PC-9 (cell line): Measurements from ENCODE around the gene ESX1. TPM values are rescaled to one million over a fixed set of nuclear protein-coding genes. Genes with fewer than 3 reads are reported as not detected.

Experiments
- Bru-seq: library from RNA; stranded (reverse); fragments of 400-500 nt; gene quantifications from one replicate; lab custom pipeline; 2021; lab: Mats Ljungman, UMichigan
- BruChase-seq, 2 experiments: library from RNA; stranded (reverse); fragments of 400-500 nt; gene quantifications; one replicate each; lab custom pipeline; 2021; lab: Mats Ljungman, UMichigan
- BruUV-seq: library from RNA; stranded (reverse); fragments of 400-500 nt; replicated peaks from 2 replicates; lab custom pipeline; 2021; lab: Mats Ljungman, UMichigan
- CTCF ChIA-PET: fragments of 300-600 bp; sonication (Branson Sonifier 250); formaldehyde crosslinking; loops from one replicate; lab custom pipeline; 2022; ENCODE audit warnings: antibody characterized with exemption; lab: Charles Lee
- POLR2A ChIA-PET: fragments of 300-600 bp; sonication (Branson Sonifier 250); formaldehyde crosslinking; loops from one replicate; lab custom pipeline; 2022; ENCODE audit warnings: antibody characterized with exemption; ENCODE audit not compliant: unreplicated experiment; lab: Charles Lee
- DNase-seq, 2 experiments: peaks; one replicate each; pipeline versions ENCODE4 v3.0.0 to v3.0.0-alpha.2; 2015 to 2022; ENCODE audit warnings: mixed read lengths in 1 of 2
- H2AFZ ChIP-seq: fragments of 200-600 bp; sonication (generic); 2 replicates; pipeline ENCODE4 v1.8.1; 2017; ENCODE audit warnings: antibody characterized with exemption
- H3F3A ChIP-seq: fragments of 200-600 bp; sonication (generic); 2 replicates; pipeline ENCODE4 v1.8.1; 2017; ENCODE audit warnings: antibody characterized with exemption, mild to moderate bottlenecking, low read depth; ENCODE audit not compliant: insufficient read depth
- H3K27ac ChIP-seq: fragments of 200-600 bp; sonication (generic); 2 replicates; pipeline ENCODE4 v1.6.1; 2016; ENCODE audit warnings: mixed run types
- H3K27me3 ChIP-seq: fragments of 200-600 bp; sonication (generic); 2 replicates; pipeline ENCODE4 v1.6.1; 2016; ENCODE audit warnings: low read depth, mixed run types; ENCODE audit not compliant: insufficient read depth
- H3K36me3 ChIP-seq: fragments of 200-600 bp; sonication (generic); 2 replicates; pipeline ENCODE4 v1.6.1; 2016; ENCODE audit warnings: low read depth, mixed run types
- H3K4me1 ChIP-seq: fragments of 200-600 bp; sonication (generic); replicated peaks from 2 replicates; pipeline ENCODE4 v1.6.1; 2016; ENCODE audit warnings: mixed run types; ENCODE audit not compliant: insufficient read depth
- H3K4me2 ChIP-seq: fragments of 200-600 bp; sonication (generic); 2 replicates; pipeline ENCODE4 v1.6.1; 2017; ENCODE audit warnings: mixed run types
- H3K4me3 ChIP-seq: fragments of 200-600 bp; sonication (generic); 2 replicates; pipeline ENCODE4 v1.6.1; 2016; ENCODE audit warnings: mixed run types
- H3K79me2 ChIP-seq: fragments of 200-600 bp; sonication (generic); 2 replicates; pipeline ENCODE4 v1.6.1; 2017; ENCODE audit warnings: low read depth, mixed run types
- H3K9me2 ChIP-seq: fragments of 200-600 bp; sonication (generic); 2 replicates; pipeline ENCODE4 v1.8.1; 2017; ENCODE audit warnings: mild to moderate bottlenecking; ENCODE audit not compliant: insufficient read depth
- H3K9me3 ChIP-seq: fragments of 200-600 bp; sonication (generic); 2 replicates; pipeline ENCODE4 v1.8.1; 2016; ENCODE audit warnings: low read depth; ENCODE audit not compliant: insufficient read depth
- H4K20me1 ChIP-seq: fragments of 200-600 bp; sonication (generic); 2 replicates; pipeline ENCODE4 v1.8.1; 2017; ENCODE audit not compliant: insufficient read depth
- EZH2 ChIP-seq: fragments of 200-600 bp; sonication (generic); IDR thresholded peaks from 2 replicates; pipeline ENCODE4 v1.8.0; 2017; ENCODE audit warnings: antibody characterized with exemption, low read depth
- intact Hi-C: fragments of 100-400 bp; cut with micrococcal nuclease; formaldehyde crosslinking; loops from one replicate; pipeline ENCODE4 v1.10.0; 2022; ENCODE audit not compliant: unreplicated experiment
- long read RNA-seq: library from polyadenylated mRNA; stranded (forward); transcript quantifications from one replicate; pipeline ENCODE4 v2.0.0, GENCODE V29; 2022
- total RNA-seq: library from RNA; stranded (reverse); gene quantifications from 2 replicates; pipeline ENCODE4 v1.2.3, GENCODE V29; 2021
- TF ChIP-seq, protein P1 (sequence below): fragments of 200-600 bp; sonication (generic); conservative IDR thresholded peaks from 2 replicates; pipeline ENCODE4 v1.6.1; 2017; ENCODE audit warnings: mixed run types, antibody characterized with exemption, mild to moderate bottlenecking, moderate library complexity

ESX1 gene
- 1.6 and 1.9 TPM in 2 replicates for total RNA-seq
- percentile 29 among the genes with signal in this experiment for Bru-seq, nascent RNA
- percentile 24 among the genes with signal in this experiment for BruChase-seq, experiment 1, labeled RNA remaining after a 2-hour chase
- percentile 33 among the genes with signal in this experiment for BruChase-seq, experiment 2, labeled RNA remaining after a 6-hour chase
- long read RNA-seq, partial matches to known transcripts, result 12 of 16 reads
- long read RNA-seq, other reads (novel, unspliced or antisense), result 4 of 16 reads

DNA sequence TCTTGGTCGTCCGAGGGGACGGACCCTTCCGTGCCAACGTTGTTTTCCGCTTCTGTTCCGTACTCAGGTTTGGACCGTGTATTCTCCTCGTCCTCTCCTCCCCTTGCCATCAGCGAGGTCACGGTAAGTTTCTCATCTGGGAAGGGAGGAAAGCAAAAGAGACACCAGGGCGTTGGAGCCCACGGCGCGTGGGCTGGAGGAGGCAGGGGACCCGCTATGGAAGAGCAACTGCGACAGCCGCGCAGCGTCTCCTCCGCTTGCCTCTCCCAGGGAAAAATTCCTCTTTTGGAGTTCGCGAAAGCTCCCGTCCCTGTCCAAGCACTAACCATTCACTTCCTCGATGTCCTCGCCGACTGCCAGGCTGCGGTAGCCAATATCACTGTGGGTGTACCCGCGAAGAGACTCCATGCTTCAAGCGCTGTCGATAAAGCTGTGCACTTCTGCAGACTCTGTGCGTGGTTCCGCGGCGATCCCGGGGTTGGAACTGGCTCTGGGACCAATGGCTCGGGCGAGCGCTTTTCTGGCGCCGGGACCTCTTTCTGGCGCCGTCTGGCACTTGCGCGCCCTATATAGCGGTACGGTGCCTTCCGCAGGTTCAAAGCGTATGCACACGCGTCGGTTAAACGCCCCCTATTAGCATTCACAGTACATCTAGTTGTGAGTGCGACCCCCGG, at the start of gene ESX1:
TSS of gene ESX1 (minus strand) at position 492 of the 674 bp plus-strand sequence. CDS start at position 408, 84 bp downstream.
- Histone ChIP-seq H3K36me3 (no peaks in the 10 kb centered on the region), H3K27me3 (no peaks in the 10 kb centered on the region)
- CTCF ChIA-PET, result no interaction called here

DNA sequence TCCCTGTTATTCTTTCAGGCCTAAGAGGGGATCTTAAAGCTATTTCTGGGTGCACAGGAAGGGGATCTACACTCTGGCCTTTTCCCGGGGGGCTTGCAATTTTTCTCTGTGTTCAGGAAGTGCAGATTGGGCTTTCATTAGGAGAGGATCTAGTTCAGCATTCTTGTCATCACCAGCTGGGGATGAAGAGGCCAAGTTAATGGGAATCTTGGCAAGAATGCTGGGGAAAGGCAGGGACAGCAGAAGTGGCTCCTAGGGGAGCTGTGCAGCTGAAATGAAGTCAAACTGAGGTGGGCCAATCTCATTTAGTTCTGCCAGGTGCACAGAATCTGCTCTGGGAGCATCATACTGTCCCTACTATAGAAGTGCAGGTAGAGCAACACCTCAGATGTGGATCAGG, 40.9 kb upstream of the ESX1 start:
- Histone ChIP-seq H3F3A (no peaks in the 10 kb centered on the region), H3K79me2 (no peaks in the 10 kb centered on the region), H2AFZ (no peak overlapping the region), H3K9me2 (no peaks in the 10 kb centered on the region), H3K4me3 (no peak overlapping the region), H3K9me3 (no peaks in the 10 kb centered on the region), H3K4me2 (no peak overlapping the region), H3K4me1 (no peaks in the 10 kb centered on the region), H3K27ac (no peak overlapping the region), H3K27me3 (no peaks in the 10 kb centered on the region), H3K36me3 (no peaks in the 10 kb centered on the region), H4K20me1 (no peaks in the 10 kb centered on the region)
- CTCF ChIA-PET, result interaction anchor here (0.6 to 0.7 kb wide), 2 partner anchors 9 to 17 kb away, joined by 3 read pairs; no protein-coding TSS in a partner anchor
- POLR2A ChIA-PET, result no interaction called here
- intact Hi-C loops, result no loop called here
- BruUV-seq, result no TSS peak
- DNase-seq, result no peak
- TF ChIP-seq, protein P1, sequence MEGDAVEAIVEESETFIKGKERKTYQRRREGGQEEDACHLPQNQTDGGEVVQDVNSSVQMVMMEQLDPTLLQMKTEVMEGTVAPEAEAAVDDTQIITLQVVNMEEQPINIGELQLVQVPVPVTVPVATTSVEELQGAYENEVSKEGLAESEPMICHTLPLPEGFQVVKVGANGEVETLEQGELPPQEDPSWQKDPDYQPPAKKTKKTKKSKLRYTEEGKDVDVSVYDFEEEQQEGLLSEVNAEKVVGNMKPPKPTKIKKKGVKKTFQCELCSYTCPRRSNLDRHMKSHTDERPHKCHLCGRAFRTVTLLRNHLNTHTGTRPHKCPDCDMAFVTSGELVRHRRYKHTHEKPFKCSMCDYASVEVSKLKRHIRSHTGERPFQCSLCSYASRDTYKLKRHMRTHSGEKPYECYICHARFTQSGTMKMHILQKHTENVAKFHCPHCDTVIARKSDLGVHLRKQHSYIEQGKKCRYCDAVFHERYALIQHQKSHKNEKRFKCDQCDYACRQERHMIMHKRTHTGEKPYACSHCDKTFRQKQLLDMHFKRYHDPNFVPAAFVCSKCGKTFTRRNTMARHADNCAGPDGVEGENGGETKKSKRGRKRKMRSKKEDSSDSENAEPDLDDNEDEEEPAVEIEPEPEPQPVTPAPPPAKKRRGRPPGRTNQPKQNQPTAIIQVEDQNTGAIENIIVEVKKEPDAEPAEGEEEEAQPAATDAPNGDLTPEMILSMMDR, result no peak
- no peak for TF ChIP-seq EZH2

More for the DNA sequence above, at the start of gene ESX1:
- no peak within 1 kb of the TSS for H3K27ac ChIP-seq
- no peaks in the 10 kb centered on the region for H3K79me2 ChIP-seq
- no peaks in the 10 kb centered on the region for H3K9me3 ChIP-seq
- H3K9me2 ChIP-seq, result no peaks in the 10 kb centered on the region
- DNase-seq, result no peak
- H3K4me1 ChIP-seq, result peaks cover 22% of the 10 kb centered on the region
- H3F3A ChIP-seq, result peaks cover 15% of the 10 kb centered on the region; the same call in 1 of the 2 replicates
- no peaks in the 10 kb centered on the region for H4K20me1 ChIP-seq
- intact Hi-C loops, result no loop called here
- peak within 1 kb of the TSS; percentile 71; the same call in 1 of the 2 replicates for H2AFZ ChIP-seq
- POLR2A ChIA-PET, result no interaction called here
- TF ChIP-seq, protein P1, result no peak
- no peak for TF ChIP-seq EZH2
- H3K4me3 ChIP-seq, result peak within 1 kb of the TSS; percentile 52; the same call in 1 of the 2 replicates
- BruUV-seq, result no TSS peak
- H3K4me2 ChIP-seq, result peak within 1 kb of the TSS; percentile 67

DNA sequence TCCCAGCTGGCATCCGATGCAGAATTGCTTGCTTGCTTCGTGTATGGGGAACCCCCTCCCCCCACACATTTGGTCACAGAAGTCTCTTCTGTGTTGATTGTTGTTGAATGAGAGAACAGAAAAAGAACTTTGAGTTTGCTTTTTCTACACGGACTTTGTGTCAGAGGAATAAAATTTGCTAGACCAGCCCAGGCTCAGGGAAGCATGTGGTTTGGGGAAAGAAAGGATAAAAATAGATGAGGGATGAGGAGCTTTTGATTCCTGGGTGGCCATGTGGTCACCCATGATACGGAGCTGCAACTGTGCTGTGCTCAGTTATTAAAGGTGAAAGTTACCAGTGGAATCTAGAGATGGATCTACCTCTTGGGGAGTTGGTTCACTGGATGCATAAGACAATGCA, 34.2 kb upstream of the ESX1 start:
- no peaks in the 10 kb centered on the region for H3K9me2 ChIP-seq
- no peaks in the 10 kb centered on the region for H4K20me1 ChIP-seq
- BruUV-seq, result no TSS peak
- H3K36me3 ChIP-seq, result no peaks in the 10 kb centered on the region
- intact Hi-C loops, result no loop called here
- no peaks in the 10 kb centered on the region for H3K27me3 ChIP-seq
- no peaks in the 10 kb centered on the region for H3K4me1 ChIP-seq
- H3K79me2 ChIP-seq, result no peaks in the 10 kb centered on the region
- TF ChIP-seq, protein P1, result no peak
- no peak for TF ChIP-seq EZH2
- DNase-seq, result no peak
- no peak overlapping the region for H3K4me3 ChIP-seq
- no peaks in the 10 kb centered on the region for H3K9me3 ChIP-seq
- ChIA-PET POLR2A (no interaction called here), CTCF (no interaction called here)
- no peak overlapping the region for H3K4me2 ChIP-seq
- H3K27ac ChIP-seq, result no peak overlapping the region
- no peaks in the 10 kb centered on the region for H3F3A ChIP-seq
- H2AFZ ChIP-seq, result no peak overlapping the region
